GM18505 (cell line): ENCODE measurements around the gene FOXL3.
"Not testable (repeated sequence)": the region's sequence is repeated elsewhere in the genome, so short reads cannot be mapped to it uniquely, and the experiment has no call there.

ENCODE experiments used
- ATAC-seq: cut with Tn5 transposase; IDR thresholded peaks from one replicate; pipeline ENCODE4 v1.9.1; 2021; ENCODE audit not compliant: unreplicated experiment
- POLR2A ChIP-seq: IDR thresholded peaks from 4 replicates; pipeline ENCODE4 v1.6.1; 2011; ENCODE audit warnings: borderline replicate concordance; ENCODE audit not compliant: insufficient read depth, insufficient read length; ENCODE audit errors: extremely low read depth

FOXL3 gene

GRCh38 chr7:289756-290553, at the start of gene FOXL3:
TSS of gene FOXL3 (plus strand) at chr7:290170. CDS start at chr7:290170, 0 bp downstream.
- no peak for ATAC-seq
- TF ChIP-seq POLR2A = no peak

- no peak for TF ChIP-seq POLR2A
- no peak for ATAC-seq
Observed at GRCh38 chr7:240887-241421, 49.0 kb upstream of the FOXL3 start.

- ATAC-seq = no peak
- no peak for TF ChIP-seq POLR2A
Observed at GRCh38 chr7:241513-241912, 48.5 kb upstream of the FOXL3 start.

GRCh38 chr7:242826-243579, 47.0 kb upstream of the FOXL3 start:
- ATAC-seq = not testable (repeated sequence)

GRCh38 chr7:243580-243978, 46.4 kb upstream of the FOXL3 start:
- not testable (repeated sequence) for ATAC-seq

GRCh38 chr7:244974-245373, 45.0 kb upstream of the FOXL3 start:
- no peak for TF ChIP-seq POLR2A
- no peak for ATAC-seq

- no peak for TF ChIP-seq POLR2A
Observed at GRCh38 chr7:245574-246295, 44.2 kb upstream of the FOXL3 start.

GRCh38 chr7:246451-246850, 43.5 kb upstream of the FOXL3 start:
- ATAC-seq = no peak

More at GRCh38 chr7:245574-246295, 44.2 kb upstream of the FOXL3 start:
- no peak for ATAC-seq

GRCh38 chr7:247181-247580, 42.8 kb upstream of the FOXL3 start:
- ATAC-seq = no peak
- TF ChIP-seq POLR2A = no peak

More at GRCh38 chr7:246451-246850, 43.5 kb upstream of the FOXL3 start:
- no peak for TF ChIP-seq POLR2A

GRCh38 chr7:247636-248035, 42.3 kb upstream of the FOXL3 start:
- ATAC-seq = no peak
- no peak for TF ChIP-seq POLR2A

GRCh38 chr7:248732-249435, 41.1 kb upstream of the FOXL3 start:
- TF ChIP-seq POLR2A = no peak
- no peak for ATAC-seq

- no peak for TF ChIP-seq POLR2A
- ATAC-seq = no peak
Observed at GRCh38 chr7:249989-250388, 40.0 kb upstream of the FOXL3 start.

- ATAC-seq = no peak
- TF ChIP-seq POLR2A = no peak
Observed at GRCh38 chr7:250523-250922, 39.4 kb upstream of the FOXL3 start.
